Stimulated activated CD4-positive, alpha-beta T cell treated with anti-CD3 and anti-CD28 coated beads, TNF-alpha, amount 100 ng/mL, for 48 hours (primary cell): ENCODE measurements around the gene CNTF.
A peak's percentile ranks its signal among the peaks of the same experiment; 100 is the strongest.
"Not testable (repeated sequence)": the region's sequence is repeated elsewhere in the genome, so short reads cannot be mapped to it uniquely, and the experiment has no call there.

ENCODE experiments used
- DNase-seq, 3 donors: peaks; one replicate each; pipeline ENCODE4 v3.0.0-alpha.2; 2020; ENCODE audit warnings: low read depth in 3 of 3

The CNTF gene

GRCh38 chr11:58622344-58622743 is at the start of gene CNTF:
CNTF (plus strand) TSS chr11:58622665; CDS start chr11:58622753, 88 bp downstream.
- no peak for DNase-seq

GRCh38 chr11:58572906-58573305 is 49.6 kb upstream of the CNTF start:
- DNase-seq = not testable (repeated sequence)

GRCh38 chr11:58573451-58574104 is 48.9 kb upstream of the CNTF start:
- peak; percentile 44 to 74 (median 55) for DNase-seq

GRCh38 chr11:58574881-58575280 is 47.6 kb upstream of the CNTF start:
- DNase-seq = no peak

GRCh38 chr11:58575377-58576020 is 47.0 kb upstream of the CNTF start, which contains the start of gene LPXN:
LPXN (minus strand) TSS chr11:58575856; CDS start chr11:58575772, 84 bp downstream.
- peak in 1 of 3 donors; percentile 19 for DNase-seq

DNA sequence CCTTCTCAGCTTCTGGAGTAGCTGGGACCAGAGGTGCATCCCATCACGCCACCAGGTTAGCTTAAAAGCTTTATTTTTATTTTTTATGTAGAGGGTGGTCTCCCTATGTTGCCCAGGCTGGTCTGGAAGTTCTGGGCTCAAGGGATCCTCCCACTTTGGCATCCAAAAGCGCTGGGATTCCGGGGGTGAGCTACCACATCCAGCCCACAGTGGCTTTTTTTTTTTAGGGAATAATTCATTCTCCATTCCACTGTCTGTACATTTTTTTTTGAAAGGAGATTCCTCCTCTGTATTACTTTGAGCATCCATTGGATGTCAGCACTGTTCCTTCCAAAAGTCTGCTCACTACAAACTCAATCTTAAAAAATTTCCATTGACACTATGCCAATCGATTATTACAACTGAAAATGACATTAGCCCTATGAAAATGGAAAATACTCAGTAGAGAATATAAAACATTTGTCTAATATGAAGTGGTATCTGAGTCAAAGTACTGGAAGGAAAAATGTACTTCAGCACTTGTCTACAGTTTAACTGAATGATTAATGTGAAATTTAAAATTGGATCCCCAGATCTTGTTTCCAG is 45.5 kb upstream of the CNTF start:
- DNase-seq = no peak

DNA sequence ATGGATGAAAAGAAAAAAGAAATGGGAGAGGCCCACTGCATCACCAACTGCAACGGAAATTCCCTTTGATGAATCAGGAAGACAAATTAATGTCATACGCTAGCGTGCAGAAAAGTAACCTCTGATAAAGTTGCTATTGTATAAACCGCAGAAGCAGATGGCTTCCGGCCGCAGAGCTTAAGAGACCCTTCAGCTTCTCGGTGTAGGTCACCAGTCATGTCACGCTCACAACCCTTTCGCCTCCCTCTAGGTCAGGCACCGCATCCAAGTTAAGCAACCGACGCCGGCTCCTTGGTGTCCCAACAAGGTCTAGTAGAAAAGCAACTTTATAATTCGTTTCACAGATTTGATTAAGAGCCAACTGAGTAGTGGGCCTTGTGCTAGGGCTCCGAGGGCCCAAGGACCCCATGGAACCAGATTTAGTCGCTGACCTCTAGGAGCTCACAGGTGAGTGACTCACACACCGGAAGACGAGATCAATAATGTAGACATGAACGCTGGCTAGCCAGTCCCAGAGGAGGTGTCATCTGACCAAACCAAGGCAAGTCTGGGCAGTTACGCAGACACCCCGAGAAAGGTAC is 44.8 kb upstream of the CNTF start:
- peak; percentile 58 to 67 (median 58) for DNase-seq

DNA sequence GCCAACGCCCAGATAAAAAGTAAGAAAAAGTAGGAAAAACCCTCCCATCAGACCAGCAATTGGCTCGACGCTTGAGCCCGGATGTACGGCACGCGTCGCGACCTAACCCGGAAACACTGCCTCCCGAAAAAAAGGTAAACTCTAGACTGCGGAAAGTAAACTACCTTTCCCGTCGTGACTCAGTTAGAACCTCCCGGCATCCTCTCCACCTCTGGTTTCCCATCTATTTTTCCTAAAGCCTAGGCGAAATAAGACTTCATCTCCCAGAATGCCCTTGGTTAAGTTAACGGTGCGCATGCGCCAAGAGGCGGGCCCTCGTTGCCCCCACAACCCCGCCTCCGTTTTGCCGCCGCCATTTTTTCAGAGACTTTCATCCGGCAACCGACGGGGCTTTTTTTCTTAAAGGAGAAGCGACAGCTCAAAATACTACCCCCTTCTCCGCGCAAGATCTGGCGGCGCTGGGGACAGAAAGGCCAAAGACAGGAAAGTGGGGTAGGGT is 44.3 kb upstream of the CNTF start:
- DNase-seq = peak; percentile 81 to 89 (median 87)

- DNase-seq = peak; percentile 91 to 98 (median 94)
These were observed 43.8 kb upstream of the CNTF start, which contains the start of gene ZFP91 for GRCh38 chr11:58578635-58579191. ZFP91 (plus strand) TSS chr11:58579063; CDS start chr11:58579282, 219 bp downstream.

DNA sequence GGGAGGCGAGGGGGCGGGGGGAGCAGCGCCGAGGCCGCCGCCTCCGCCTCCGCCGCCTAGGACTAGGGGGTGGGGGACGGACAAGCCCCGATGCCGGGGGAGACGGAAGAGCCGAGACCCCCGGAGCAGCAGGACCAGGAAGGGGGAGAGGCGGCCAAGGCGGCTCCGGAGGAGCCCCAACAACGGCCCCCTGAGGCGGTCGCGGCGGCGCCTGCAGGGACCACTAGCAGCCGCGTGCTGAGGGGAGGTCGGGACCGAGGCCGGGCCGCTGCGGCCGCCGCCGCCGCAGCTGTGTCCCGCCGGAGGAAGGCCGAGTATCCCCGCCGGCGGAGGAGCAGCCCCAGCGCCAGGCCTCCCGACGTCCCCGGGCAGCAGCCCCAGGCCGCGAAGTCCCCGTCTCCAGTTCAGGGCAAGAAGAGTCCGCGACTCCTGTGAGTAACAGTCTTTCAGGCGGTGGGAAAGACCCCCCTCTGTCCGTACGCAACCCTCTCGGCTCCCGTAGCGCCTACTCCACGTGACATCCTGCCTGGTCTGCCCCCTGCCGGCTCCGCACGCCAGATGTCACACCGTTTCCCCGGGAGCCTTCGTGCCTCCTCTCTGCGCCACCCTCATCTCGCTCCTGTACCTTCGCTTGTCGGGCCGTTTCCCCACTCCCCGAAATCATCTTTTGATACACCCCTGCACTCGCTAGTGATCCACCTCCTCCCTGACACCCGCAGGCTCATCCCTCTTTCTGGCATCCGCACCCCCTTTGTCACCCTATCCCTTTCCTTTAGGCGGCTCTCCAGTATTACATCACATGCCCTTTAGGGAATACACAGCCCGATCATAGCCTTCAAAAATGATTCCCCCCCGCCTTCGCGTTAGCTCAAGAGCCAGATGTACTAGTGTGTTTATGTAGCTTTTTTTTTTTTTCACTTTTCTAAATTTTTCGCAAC is 43.0 kb upstream of the CNTF start:
- DNase-seq = peak; percentile 85 to 88 (median 87)

DNA sequence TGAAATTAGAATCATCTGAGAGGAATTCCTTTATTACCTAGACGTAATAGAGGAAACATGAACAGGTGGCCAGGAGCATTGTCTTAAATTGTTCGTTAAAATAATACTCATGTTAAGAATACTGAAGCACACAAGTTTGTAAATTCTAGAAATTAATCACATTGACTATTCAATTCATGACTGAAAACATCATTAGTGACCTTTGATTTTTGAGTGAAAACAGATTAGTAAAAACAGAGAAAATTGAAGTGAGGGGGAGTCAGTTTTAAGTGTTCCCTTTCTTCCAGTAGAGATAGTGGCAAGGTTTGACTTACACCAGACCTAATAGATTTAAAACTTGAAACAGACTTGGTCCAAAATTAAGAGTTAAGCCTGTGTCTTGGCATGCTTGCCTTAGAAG is 42.2 kb upstream of the CNTF start:
- no peak for DNase-seq

- DNase-seq = no peak
These were observed 40.0 kb upstream of the CNTF start for GRCh38 chr11:58582437-58582836.

GRCh38 chr11:58586998-58587397 is 35.5 kb upstream of the CNTF start:
- no peak for DNase-seq

DNA sequence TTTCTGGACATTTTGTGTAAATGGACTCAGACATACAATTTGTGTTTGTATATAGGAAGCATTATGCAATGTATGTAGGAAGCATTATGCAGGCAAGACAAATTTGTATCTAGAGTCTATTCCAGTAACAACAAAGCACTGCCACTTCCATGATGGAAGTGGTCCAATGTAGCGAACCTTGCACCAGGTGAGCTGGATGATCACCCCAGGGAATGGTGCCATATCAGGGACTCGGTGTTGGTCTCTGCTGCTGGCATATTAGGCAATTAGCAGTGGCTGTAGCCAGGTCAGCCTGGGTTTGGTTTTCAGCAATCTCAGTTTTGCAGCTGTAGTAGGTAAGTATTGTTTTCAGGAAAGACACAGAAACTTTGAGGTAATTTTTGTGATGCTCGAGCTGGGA is 30.8 kb upstream of the CNTF start:
- DNase-seq = no peak

GRCh38 chr11:58592760-58593472 is 29.5 kb upstream of the CNTF start:
- DNase-seq = peak in 2 of 3 donors; percentile 40 to 64

DNA sequence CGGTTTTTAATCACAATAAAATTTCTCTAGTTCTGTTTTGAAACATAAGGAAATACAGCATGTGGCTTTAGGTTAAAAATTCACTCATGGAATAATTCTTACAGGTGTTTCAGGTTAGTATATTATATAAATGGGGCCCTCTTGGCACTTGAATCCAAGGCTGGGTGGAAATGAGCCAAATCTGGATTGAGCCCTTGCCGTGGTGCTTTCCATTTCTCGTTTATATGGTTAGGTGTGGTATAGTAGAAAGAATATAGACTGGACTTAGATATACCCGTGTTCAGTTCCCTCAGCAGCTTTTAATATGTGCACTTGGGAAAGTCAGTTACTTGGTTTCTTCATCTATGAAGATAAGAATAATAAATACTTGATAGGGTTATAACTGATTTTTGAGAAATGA is 27.6 kb upstream of the CNTF start:
- no peak for DNase-seq

GRCh38 chr11:58596621-58597020 is 25.8 kb upstream of the CNTF start:
- no peak for DNase-seq

- DNase-seq = no peak
These were observed 24.9 kb upstream of the CNTF start for GRCh38 chr11:58597486-58598144.

DNA sequence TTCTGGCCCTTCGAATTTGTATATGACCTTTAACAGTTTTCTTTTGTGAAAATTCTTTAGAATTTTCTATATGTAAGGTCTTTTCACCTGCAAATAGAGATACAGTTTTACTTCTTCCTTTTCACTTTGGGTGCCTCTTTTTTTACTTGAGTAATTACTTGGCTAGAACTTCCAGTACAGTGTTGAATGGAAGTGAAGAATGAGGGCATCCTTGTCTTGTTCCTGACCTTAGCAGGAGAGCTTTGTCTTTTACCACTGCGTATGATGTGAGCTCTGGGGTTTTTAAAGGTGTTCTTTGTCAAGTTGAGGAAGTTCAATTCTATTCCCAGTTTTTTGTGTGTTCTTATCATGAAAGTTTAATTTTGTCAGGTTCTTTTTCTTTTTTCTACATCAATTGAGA is 22.0 kb upstream of the CNTF start:
- no peak for DNase-seq
